HepG2 (cell line): ENCODE data around the gene HIPK4. TPM values are rescaled to one million over a fixed set of nuclear protein-coding genes. Genes with fewer than 3 reads are reported as not detected.
"Not testable (repeated sequence)": the region's sequence is repeated elsewhere in the genome, so short reads cannot be mapped to it uniquely, and the experiment has no call there.

Source experiments
- ATAC-seq: fragments of 200-7000 bp; cut with Tn5 transposase; 3 replicates; pipeline ENCODE4 v1.9.1; 2020; ENCODE audit warnings: mild to moderate bottlenecking, moderate library complexity
- BruUV-seq: library from RNA; stranded (reverse); fragments of 400-500 nt; replicated peaks from 2 replicates; lab custom pipeline; 2021; lab: Mats Ljungman, UMichigan
- CTCF ChIA-PET: fragments of 300-600 bp; formaldehyde crosslinking; extraction: SDS; loops from one replicate; lab custom pipeline; 2021; ENCODE audit warnings: low total read pairs, inconsistent platforms, low intra/inter-chr PET ratio; lab: Yijun Ruan, JAX
- POLR2A ChIA-PET: fragments of 350-600 bp; sonication (Branson Sonifier 250); formaldehyde crosslinking; loops from one replicate; lab custom pipeline; 2020; ENCODE audit warnings: antibody characterized with exemption, inconsistent platforms; lab: Yijun Ruan, JAX
- DNase-seq: peaks from one replicate; pipeline ENCODE4 v3.0.0-alpha.2; 2015; ENCODE audit warnings: low spot score
- FAIRE-seq: peaks from 3 replicates; lab custom pipeline; 2011; peaks lifted over from hg19 to GRCh38; lab: Jason Lieb, UNC
- H2AFZ ChIP-seq: one replicate; pipeline ENCODE4 v1.6.1; 2011; ENCODE audit warnings: low read length, inconsistent platforms
- H3K27ac ChIP-seq: fragments of 300-600 bp; 3 replicates; pipeline ENCODE4 v1.8.0; 2011; ENCODE audit warnings: mixed run types, mild to moderate bottlenecking, mixed read lengths, low read length, inconsistent platforms; ENCODE audit not compliant: insufficient read depth; ENCODE audit errors: extremely low read length
- H3K27me3 ChIP-seq, 2 experiments: fragments of 200-600 bp in 1 of 2; 2 replicates in 1 of 2; 3 replicates in 1 of 2; pipeline versions ENCODE4 v1.6.0 to v1.8.0; 2011; ENCODE audit warnings: low read length in 2 of 2, mild to moderate bottlenecking in 2 of 2, moderate library complexity in 2 of 2, inconsistent platforms in 1 of 2; ENCODE audit not compliant: insufficient read depth in 2 of 2, control insufficient read depth in 1 of 2
- H3K36me3 ChIP-seq, 2 experiments: fragments of 200-600 bp in 1 of 2; replicated peaks in 1 of 2; 2 replicates in 1 of 2; 3 replicates in 1 of 2; pipeline versions ENCODE4 v1.5.1 to v1.8.0; 2011; ENCODE audit warnings: low read length in 2 of 2, inconsistent platforms in 1 of 2; ENCODE audit not compliant: insufficient read depth in 2 of 2, control insufficient read depth in 1 of 2
- H3K4me1 ChIP-seq: 2 replicates; pipeline ENCODE4 v1.5.1; 2012; ENCODE audit warnings: low read length, inconsistent platforms; ENCODE audit not compliant: insufficient read depth
- H3K4me2 ChIP-seq: 2 replicates; pipeline ENCODE4 v1.6.0; 2011; ENCODE audit warnings: low read depth, low read length, inconsistent platforms
- H3K4me3 ChIP-seq, 3 experiments: fragments of 200-600 bp in 1 of 3; sonication (generic), shearing (Covaris generic) in 1 of 3; replicated peaks in 1 of 3; 2 replicates each; pipeline ENCODE4 v1.5.1; 2011 to 2016; ENCODE audit warnings: low read length in 3 of 3, inconsistent platforms in 2 of 3, low read depth in 2 of 3, mild to moderate bottlenecking in 2 of 3, control low read depth in 1 of 3, mixed read lengths in 1 of 3; ENCODE audit not compliant: insufficient read depth in 1 of 3
- H3K79me2 ChIP-seq: one replicate; pipeline ENCODE4 v1.6.1; 2011; ENCODE audit warnings: low read length, inconsistent platforms; ENCODE audit not compliant: insufficient read depth
- H3K9ac ChIP-seq: 2 replicates; pipeline ENCODE4 v1.6.0; 2011; ENCODE audit warnings: mild to moderate bottlenecking, low read depth, low read length, inconsistent platforms; ENCODE audit not compliant: insufficient read depth
- H3K9me3 ChIP-seq: 2 replicates; pipeline ENCODE4 v1.5.1; 2012; ENCODE audit warnings: mild to moderate bottlenecking, low read length
- H4K20me1 ChIP-seq: 2 replicates; pipeline ENCODE4 v1.6.0; 2011; ENCODE audit warnings: inconsistent platforms, mild to moderate bottlenecking, low read length, moderate library complexity; ENCODE audit not compliant: insufficient read depth
- NCOA5 ChIP-seq: sonication (generic); formaldehyde crosslinking; IDR thresholded peaks from 2 replicates; pipeline ENCODE4 v1.4.0; 2020; ENCODE audit warnings: missing genetic modification reagents
- RAD51 ChIP-seq: fragments of 450-650 bp; IDR thresholded peaks from 2 replicates; pipeline ENCODE4 v1.6.1; 2016; ENCODE audit warnings: borderline replicate concordance
- STAG1 ChIP-seq: sonication (generic); formaldehyde crosslinking; IDR thresholded peaks from 2 replicates; pipeline ENCODE4 v1.4.0; 2020; ENCODE audit warnings: missing genetic modification reagents
- WGBS: methylation state at CpG from one replicate; pipeline ENCODE4 v1.1.6; 2017; ENCODE audit warnings: low lambda C conversion rate; 5-methylcytosine and 5-hydroxymethylcytosine counted together
- in situ Hi-C: cut with HindIII; loops from 2 replicates; pipeline ENCODE4 v1.10.0; 2017; ENCODE audit warnings: low pct_unique_long_range_greater_than_20kb; ENCODE audit not compliant: extremely low pct_ligation_motif_present
- intact Hi-C: fragments of 100-400 bp; cut with micrococcal nuclease; formaldehyde crosslinking; loops from one replicate; pipeline ENCODE4 v1.10.0; 2022; ENCODE audit not compliant: unreplicated experiment
- polyA plus RNA-seq, 8 experiments: library from polyadenylated mRNA; depleted of rRNA in 3 of 8; stranded (reverse) in 7 of 8; unstranded in 1 of 8; fragments of >200 nt; fragmentation: Illumina TruSeq in 4 of 8; extraction: Trizol in 4 of 8; gene quantifications; 2 replicates each; pipeline versions ENCODE4 v1.2.1 to v1.2.3, GENCODE V29; 2011 to 2016; ENCODE audit warnings: low read depth in 4 of 8, missing spikeins in 1 of 8, mixed read lengths in 1 of 8; ENCODE audit not compliant: insufficient read depth in 1 of 8
- total RNA-seq, 5 experiments: library from RNA; depleted of rRNA; stranded (reverse); fragments of >200 nt; fragmentation: Illumina TruSeq; extraction: Trizol; gene quantifications; 2 replicates each; pipeline ENCODE4 v1.2.3, GENCODE V29; 2016; ENCODE audit warnings: low read depth in 1 of 5

The HIPK4 gene
- total and polyA plus RNA-seq, 2 of the 13 experiments (the other 11 are each of a cell fraction or from before 2014, with no cell fraction given), result 0.03 TPM; not detected in 1

- FAIRE-seq (no peak), DNase-seq (no peak), ATAC-seq (no peak)
- Histone ChIP-seq H3K27ac (no peak overlapping the region), H2AFZ (no peak overlapping the region), H3K9me3 (no peaks in the 10 kb centered on the region), H3K79me2 (no peaks in the 10 kb centered on the region), H3K4me1 (no peaks in the 10 kb centered on the region), H3K36me3 (peaks cover 3 to 12% of the 10 kb centered on the region in 2 experiments; a peak in 3 of 5 replicates), H3K9ac (no peak overlapping the region), H3K27me3 (no peaks in the 10 kb centered on the region), H3K4me2 (no peak overlapping the region), H3K4me3 (no peak overlapping the region), H4K20me1 (no peaks in the 10 kb centered on the region)
- 61% methylated on average over 2 of the region's 7 CpGs for whole genome bisulfite sequencing
- TF ChIP-seq STAG1, result no peak
- no peak for TF ChIP-seq NCOA5 (CRISPR knock-in tag)
- TF ChIP-seq RAD51, result no peak
- CTCF ChIA-PET, result no interaction called here
- BruUV-seq, result no TSS peak
- intact Hi-C loops (no loop called here), in situ Hi-C loops (no loop called here)
- POLR2A ChIA-PET, result no interaction called here
Observed at GRCh38 chr19:40370997-40371801, 18.8 kb downstream of the HIPK4 start.

DNA sequence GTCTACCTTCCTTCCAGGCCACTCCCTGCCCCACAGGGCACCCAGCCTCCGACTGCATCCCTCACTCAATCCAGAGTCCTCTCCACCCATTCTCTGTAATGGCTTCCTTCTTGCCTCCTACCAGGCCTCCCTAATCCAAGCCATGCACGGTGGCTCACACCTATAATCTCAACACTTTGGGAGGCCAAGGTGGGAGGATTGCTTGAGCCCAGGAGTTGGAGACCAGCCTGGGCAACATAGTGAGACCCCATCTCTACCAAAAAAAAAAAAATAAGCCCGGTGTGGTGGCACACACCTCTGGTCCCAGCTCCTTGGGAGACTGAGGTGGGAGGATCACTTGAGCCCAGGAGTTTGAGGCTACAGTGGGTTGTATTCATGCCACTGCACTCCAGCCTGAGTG is 19.7 kb downstream of the HIPK4 start:
- WGBS, result 100% methylated on average over 3 of the region's 3 CpGs
- POLR2A ChIA-PET, H4K20me1 ChIP-seq, H3K9ac ChIP-seq, H2AFZ ChIP-seq, H3K4me3 ChIP-seq, H3K79me2 ChIP-seq, H3K9me3 ChIP-seq, CTCF ChIA-PET, DNase-seq, H3K4me2 ChIP-seq, H3K27ac ChIP-seq, BruUV-seq, H3K4me1 ChIP-seq, intact Hi-C loops, in situ Hi-C loops, ATAC-seq, H3K27me3 ChIP-seq, FAIRE-seq: not testable (repeated sequence)
- H3K36me3 ChIP-seq, result peaks cover 3 to 12% of the 10 kb centered on the region in 2 experiments; a peak in 3 of 5 replicates
